OCI-LY1 (cell line): Measurements from ENCODE around the gene RBMS1.
A peak's percentile ranks its signal among the peaks of the same experiment; 100 is the strongest.

Experiments
- H2AFZ ChIP-seq: fragments of 200-600 bp; sonication (generic), shearing (Covaris generic); 2 replicates; pipeline ENCODE4 v1.6.0; 2014; ENCODE audit warnings: antibody characterized with exemption, mild to moderate bottlenecking, low read length
- H3F3A ChIP-seq: fragments of 200-600 bp; sonication (generic), shearing (Covaris generic); 2 replicates; pipeline ENCODE4 v1.6.0; 2014; ENCODE audit warnings: mild to moderate bottlenecking, antibody characterized with exemption, low read length, moderate library complexity; ENCODE audit not compliant: insufficient read depth
- H3K27ac ChIP-seq: fragments of 200-600 bp; sonication (generic); 2 replicates; pipeline ENCODE4 v1.5.1; 2014; ENCODE audit warnings: low read length, mixed run types, mild to moderate bottlenecking, low read depth; ENCODE audit not compliant: poor library complexity, severe bottlenecking
- H3K27me3 ChIP-seq: fragments of 200-600 bp; sonication (generic); 2 replicates; pipeline ENCODE4 v1.6.0; 2014; ENCODE audit warnings: antibody characterized with exemption, mild to moderate bottlenecking, low read length, moderate library complexity; ENCODE audit not compliant: insufficient read depth
- H3K36me3 ChIP-seq: fragments of 200-600 bp; sonication (generic); 2 replicates; pipeline ENCODE4 v1.6.1; 2014; ENCODE audit warnings: mild to moderate bottlenecking, antibody characterized with exemption, low read length, moderate library complexity, mixed read lengths; ENCODE audit not compliant: insufficient read depth
- H3K4me1 ChIP-seq: fragments of 200-600 bp; sonication (generic); 2 replicates; pipeline ENCODE4 v1.5.1; 2014; ENCODE audit warnings: mild to moderate bottlenecking, low read length, moderate library complexity; ENCODE audit not compliant: insufficient read depth, severe bottlenecking
- H3K4me2 ChIP-seq: fragments of 200-600 bp; sonication (generic), shearing (Covaris generic); 2 replicates; pipeline ENCODE4 v1.6.1; 2014; ENCODE audit warnings: low read length
- H3K4me3 ChIP-seq: fragments of 200-600 bp; sonication (generic); 2 replicates; pipeline ENCODE4 v1.5.1; 2014; ENCODE audit warnings: low read length, low read depth, mild to moderate bottlenecking, mixed read lengths; ENCODE audit not compliant: poor library complexity, severe bottlenecking
- H3K79me2 ChIP-seq: fragments of 200-600 bp; shearing (Covaris generic); 2 replicates; pipeline ENCODE4 v1.6.1; 2016; ENCODE audit warnings: mixed run types, low read length, mixed read lengths; ENCODE audit not compliant: insufficient read depth
- H3K9ac ChIP-seq: fragments of 200-600 bp; sonication (generic), shearing (Covaris generic); 2 replicates; pipeline ENCODE4 v1.6.1; 2014; ENCODE audit warnings: mild to moderate bottlenecking, low read length, mixed read lengths
- H3K9me2 ChIP-seq: fragments of 200-600 bp; sonication (generic), shearing (Covaris generic); 2 replicates; pipeline ENCODE4 v1.6.1; 2014; ENCODE audit warnings: low read depth, mild to moderate bottlenecking, low read length, mixed read lengths
- H3K9me3 ChIP-seq: fragments of 200-600 bp; shearing (Covaris generic); 2 replicates; pipeline ENCODE4 v1.6.1; 2014; ENCODE audit warnings: low read length, mixed read lengths
- H4K20me1 ChIP-seq: fragments of 200-600 bp; sonication (generic), shearing (Covaris generic); 2 replicates; pipeline ENCODE4 v1.6.0; 2016; ENCODE audit warnings: mild to moderate bottlenecking, low read length; ENCODE audit not compliant: insufficient read depth
- EZH2 ChIP-seq: fragments of 200-600 bp; sonication (generic), shearing (Covaris generic); IDR thresholded peaks from 2 replicates; pipeline ENCODE4 v1.8.0; 2017; ENCODE audit warnings: borderline replicate concordance, mixed run types, mild to moderate bottlenecking, antibody characterized with exemption, low read length, moderate library complexity, mixed read lengths
- TF ChIP-seq, protein P1 (sequence below): fragments of 200-600 bp; sonication (generic), shearing (Covaris generic); IDR thresholded peaks from 2 replicates; pipeline ENCODE4 v1.5.1; 2017; ENCODE audit warnings: mild to moderate bottlenecking, antibody characterized with exemption, low read length, moderate library complexity, mixed read lengths

The RBMS1 gene

DNA sequence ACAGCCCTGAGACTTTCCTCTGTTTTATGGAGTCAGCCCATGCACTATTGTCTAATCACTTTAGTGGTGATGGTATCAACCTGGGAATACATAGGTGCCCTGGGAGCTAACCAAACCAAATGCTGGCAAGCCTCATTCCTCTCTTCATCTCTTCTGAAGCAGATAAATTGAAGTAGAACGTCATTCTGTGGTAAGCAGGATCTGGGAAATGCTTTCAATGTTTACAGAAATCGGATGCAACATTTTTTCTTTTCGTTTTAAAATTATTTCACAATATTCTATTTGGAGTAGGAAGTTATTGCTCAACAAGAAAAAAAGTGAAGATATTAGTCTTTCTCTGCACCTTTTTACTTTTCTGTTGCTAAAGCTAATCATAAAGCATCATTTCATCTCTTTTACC, 114.2 kb downstream of the RBMS1 start:
- Histone ChIP-seq H3K9ac (no peak overlapping the region), H3K9me2 (no peaks in the 10 kb centered on the region), H3K4me2 (no peak overlapping the region), H4K20me1 (no peaks in the 10 kb centered on the region), H3K4me1 (no peaks in the 10 kb centered on the region), H3K4me3 (no peak overlapping the region), H3K36me3 (no peaks in the 10 kb centered on the region), H2AFZ (no peak overlapping the region), H3F3A (no peaks in the 10 kb centered on the region), H3K27ac (no peak overlapping the region), H3K9me3 (no peaks in the 10 kb centered on the region), H3K27me3 (no peaks in the 10 kb centered on the region), H3K79me2 (no peaks in the 10 kb centered on the region)
- TF ChIP-seq EZH2: no peak
- TF ChIP-seq, protein P1, sequence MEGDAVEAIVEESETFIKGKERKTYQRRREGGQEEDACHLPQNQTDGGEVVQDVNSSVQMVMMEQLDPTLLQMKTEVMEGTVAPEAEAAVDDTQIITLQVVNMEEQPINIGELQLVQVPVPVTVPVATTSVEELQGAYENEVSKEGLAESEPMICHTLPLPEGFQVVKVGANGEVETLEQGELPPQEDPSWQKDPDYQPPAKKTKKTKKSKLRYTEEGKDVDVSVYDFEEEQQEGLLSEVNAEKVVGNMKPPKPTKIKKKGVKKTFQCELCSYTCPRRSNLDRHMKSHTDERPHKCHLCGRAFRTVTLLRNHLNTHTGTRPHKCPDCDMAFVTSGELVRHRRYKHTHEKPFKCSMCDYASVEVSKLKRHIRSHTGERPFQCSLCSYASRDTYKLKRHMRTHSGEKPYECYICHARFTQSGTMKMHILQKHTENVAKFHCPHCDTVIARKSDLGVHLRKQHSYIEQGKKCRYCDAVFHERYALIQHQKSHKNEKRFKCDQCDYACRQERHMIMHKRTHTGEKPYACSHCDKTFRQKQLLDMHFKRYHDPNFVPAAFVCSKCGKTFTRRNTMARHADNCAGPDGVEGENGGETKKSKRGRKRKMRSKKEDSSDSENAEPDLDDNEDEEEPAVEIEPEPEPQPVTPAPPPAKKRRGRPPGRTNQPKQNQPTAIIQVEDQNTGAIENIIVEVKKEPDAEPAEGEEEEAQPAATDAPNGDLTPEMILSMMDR: no peak

DNA sequence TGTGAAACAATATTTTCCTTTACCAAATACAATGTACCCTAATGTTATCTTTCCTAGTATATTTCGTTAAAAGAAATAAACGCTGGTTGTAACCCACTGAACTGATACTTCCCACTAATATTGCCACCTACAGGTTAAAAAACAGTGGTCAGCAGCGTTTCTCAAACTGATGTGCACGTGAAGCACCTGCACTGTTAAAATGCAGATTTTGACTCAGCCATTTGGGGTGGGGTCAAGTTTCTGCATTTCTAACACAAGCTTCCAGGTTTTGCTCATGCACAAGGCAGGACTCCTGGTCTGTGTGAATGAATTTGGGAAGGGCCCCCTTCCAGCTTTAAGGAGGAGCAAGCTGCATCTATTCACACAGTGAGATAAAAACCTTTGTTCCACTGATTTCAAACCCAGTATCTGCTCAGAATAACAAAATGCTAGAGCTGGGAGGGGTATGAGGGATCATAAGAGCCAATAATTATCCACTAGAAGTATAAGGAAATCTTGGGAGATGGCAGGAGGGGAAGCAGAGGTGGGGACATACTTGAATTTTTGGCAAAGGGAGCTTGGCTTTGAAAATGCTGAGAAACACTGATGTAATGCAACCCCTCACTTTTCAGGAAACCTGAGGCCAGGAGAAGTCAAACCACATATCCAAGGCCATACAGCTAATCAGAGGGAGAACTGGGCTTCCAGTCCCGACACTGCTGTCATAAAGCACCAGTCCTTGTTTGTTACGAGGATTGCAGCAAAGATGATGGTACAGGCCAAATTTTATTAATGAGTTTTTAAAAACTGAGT, 116.2 kb downstream of the RBMS1 start:
- Histone ChIP-seq H3K9ac (no peak overlapping the region), H3K27ac (no peak overlapping the region), H3K79me2 (no peaks in the 10 kb centered on the region), H2AFZ (no peak overlapping the region), H3K4me1 (no peaks in the 10 kb centered on the region), H3K36me3 (no peaks in the 10 kb centered on the region), H3F3A (no peaks in the 10 kb centered on the region), H3K4me2 (no peak overlapping the region), H4K20me1 (no peaks in the 10 kb centered on the region), H3K9me3 (no peaks in the 10 kb centered on the region), H3K27me3 (no peaks in the 10 kb centered on the region), H3K9me2 (no peaks in the 10 kb centered on the region), H3K4me3 (no peak overlapping the region)
- TF ChIP-seq, protein P1: peak; percentile 43; the same call in 1 of the 2 replicates
- no peak for TF ChIP-seq EZH2

DNA sequence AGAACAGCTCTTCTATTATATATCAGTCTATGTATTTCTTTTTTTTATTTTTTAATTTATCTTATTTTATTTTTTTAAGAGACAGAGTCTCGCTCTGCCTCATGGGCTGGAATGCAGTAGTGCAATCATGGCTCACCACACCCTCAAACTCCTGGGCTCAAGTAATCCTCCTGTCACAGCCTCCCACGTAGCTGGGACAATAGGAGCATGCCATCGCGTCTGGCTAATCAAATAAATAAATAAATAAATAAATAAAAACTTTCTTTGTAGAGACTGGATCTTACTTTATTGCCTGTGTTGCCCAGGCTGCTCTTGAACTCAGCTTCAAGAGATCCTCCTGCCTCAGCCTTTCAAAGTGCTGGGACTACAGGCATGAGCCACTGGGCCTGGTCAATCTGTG, 117.0 kb downstream of the RBMS1 start:
- Histone ChIP-seq H3F3A (no peaks in the 10 kb centered on the region), H3K4me1 (no peaks in the 10 kb centered on the region), H4K20me1 (no peaks in the 10 kb centered on the region), H3K9me3 (no peaks in the 10 kb centered on the region), H3K4me3 (no peak overlapping the region), H3K27ac (no peak overlapping the region), H2AFZ (no peak overlapping the region), H3K27me3 (no peaks in the 10 kb centered on the region), H3K4me2 (no peak overlapping the region), H3K9ac (no peak overlapping the region), H3K79me2 (no peaks in the 10 kb centered on the region), H3K36me3 (no peaks in the 10 kb centered on the region), H3K9me2 (no peaks in the 10 kb centered on the region)
- TF ChIP-seq, protein P1: no peak
- no peak for TF ChIP-seq EZH2
